Measurements from ENCODE around the gene TSHZ1. TPM values are rescaled to one million over a fixed set of nuclear protein-coding genes. Genes with fewer than 3 reads are reported as not detected.
"Not testable (repeated sequence)": the region's sequence is repeated elsewhere in the genome, so short reads cannot be mapped to it uniquely, and the experiment has no call there.

The TSHZ1 gene
- total RNA-seq, 1 experiment from 2014 or later = 4.4 TPM

DNA sequence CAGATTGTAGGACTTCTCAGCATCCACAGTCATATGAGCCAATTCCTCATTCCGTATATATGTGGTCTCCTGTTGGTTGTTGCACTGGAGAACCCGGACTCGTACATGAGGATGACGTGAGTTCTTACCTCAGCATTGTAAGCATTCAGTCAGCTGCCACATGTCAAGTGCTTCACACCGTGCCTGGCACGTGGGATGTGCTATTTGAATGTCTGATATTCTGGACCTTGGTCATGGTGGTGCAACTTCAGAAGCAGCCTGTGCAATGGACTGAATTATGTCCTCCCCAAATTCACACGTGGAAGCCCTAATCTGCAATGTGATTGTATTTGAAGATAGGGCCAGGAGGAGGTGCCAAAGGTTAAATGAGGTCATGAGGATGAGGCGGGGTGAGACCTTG is 33.7 kb upstream of the TSHZ1 start:
- no peaks in the 10 kb centered on the region for H3K36me3 ChIP-seq
- DNase-seq = no peak
- H3K27me3 ChIP-seq = no peaks in the 10 kb centered on the region
- no peak overlapping the region for H3K4me3 ChIP-seq
- H3K9me3 ChIP-seq = no peaks in the 10 kb centered on the region

DNA sequence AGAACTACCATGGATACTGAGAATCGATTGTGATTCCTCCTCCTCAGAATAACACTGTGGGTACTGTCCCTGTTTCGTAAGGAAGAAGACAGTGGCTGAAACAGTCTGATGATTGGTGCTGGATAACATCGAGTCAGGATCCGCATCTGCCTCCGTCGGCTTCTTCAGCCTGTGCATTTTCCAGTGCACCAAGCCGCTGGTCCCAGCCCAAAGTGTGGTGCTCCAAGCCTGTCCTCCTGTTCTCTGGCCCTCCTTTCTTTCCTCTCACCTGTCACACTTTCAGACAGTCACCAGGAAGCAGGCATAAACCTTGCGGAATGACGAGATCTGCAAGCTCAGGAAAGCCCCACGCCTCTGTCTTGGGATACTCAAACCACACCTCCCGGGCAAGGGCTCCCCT is 32.2 kb upstream of the TSHZ1 start:
- no peaks in the 10 kb centered on the region for H3K27me3 ChIP-seq
- no peaks in the 10 kb centered on the region for H3K9me3 ChIP-seq
- no peak overlapping the region for H3K4me3 ChIP-seq
- DNase-seq = no peak
- no peaks in the 10 kb centered on the region for H3K36me3 ChIP-seq

- H3K36me3 ChIP-seq = no peaks in the 10 kb centered on the region
- H3K4me3 ChIP-seq = no peak overlapping the region
- no peak for DNase-seq
- H3K27me3 ChIP-seq = no peaks in the 10 kb centered on the region
- no peaks in the 10 kb centered on the region for H3K9me3 ChIP-seq
Measured at GRCh38 chr18:75179819-75180600, 30.6 kb upstream of the TSHZ1 start.

- no peak for DNase-seq
- H3K4me3 ChIP-seq = no peak overlapping the region
- no peaks in the 10 kb centered on the region for H3K27me3 ChIP-seq
- H3K36me3 ChIP-seq = no peaks in the 10 kb centered on the region
- H3K9me3 ChIP-seq = no peaks in the 10 kb centered on the region
Measured at GRCh38 chr18:75183524-75183923, 27.1 kb upstream of the TSHZ1 start.

- H3K4me3 ChIP-seq = no peak overlapping the region
- no peaks in the 10 kb centered on the region for H3K27me3 ChIP-seq
- DNase-seq = no peak
- no peaks in the 10 kb centered on the region for H3K36me3 ChIP-seq
- H3K9me3 ChIP-seq = no peaks in the 10 kb centered on the region
Measured at GRCh38 chr18:75183973-75184493, 26.6 kb upstream of the TSHZ1 start.

DNA sequence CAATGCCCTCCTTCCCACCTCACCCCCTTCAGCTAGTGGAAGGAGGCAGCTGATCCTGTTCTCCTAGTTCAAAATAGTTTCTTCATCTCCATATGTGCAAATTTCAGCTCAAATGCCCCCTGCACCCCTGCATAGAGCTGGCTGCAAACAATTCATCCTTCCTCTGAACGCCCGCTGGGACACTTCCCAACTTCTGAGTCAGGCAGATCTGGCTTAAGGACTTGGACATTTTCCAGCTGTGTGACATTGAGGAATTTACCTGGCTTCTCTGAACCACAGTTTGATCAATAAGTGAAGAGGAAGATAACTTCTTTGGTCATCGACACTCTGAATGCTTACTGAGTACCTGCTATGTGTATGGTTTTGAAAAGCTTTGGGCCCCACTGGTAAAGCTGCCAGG is 25.1 kb upstream of the TSHZ1 start:
- DNase-seq = no peak

GRCh38 chr18:75187702-75188101 is 22.9 kb upstream of the TSHZ1 start:
- not testable (repeated sequence) for H3K36me3 ChIP-seq, DNase-seq, H3K27me3 ChIP-seq, H3K4me3 ChIP-seq, H3K9me3 ChIP-seq

More for the DNA sequence above, 25.1 kb upstream of the TSHZ1 start:
- H3K36me3 ChIP-seq = no peaks in the 10 kb centered on the region
- H3K4me3 ChIP-seq = no peak overlapping the region
- no peaks in the 10 kb centered on the region for H3K27me3 ChIP-seq
- no peaks in the 10 kb centered on the region for H3K9me3 ChIP-seq

DNA sequence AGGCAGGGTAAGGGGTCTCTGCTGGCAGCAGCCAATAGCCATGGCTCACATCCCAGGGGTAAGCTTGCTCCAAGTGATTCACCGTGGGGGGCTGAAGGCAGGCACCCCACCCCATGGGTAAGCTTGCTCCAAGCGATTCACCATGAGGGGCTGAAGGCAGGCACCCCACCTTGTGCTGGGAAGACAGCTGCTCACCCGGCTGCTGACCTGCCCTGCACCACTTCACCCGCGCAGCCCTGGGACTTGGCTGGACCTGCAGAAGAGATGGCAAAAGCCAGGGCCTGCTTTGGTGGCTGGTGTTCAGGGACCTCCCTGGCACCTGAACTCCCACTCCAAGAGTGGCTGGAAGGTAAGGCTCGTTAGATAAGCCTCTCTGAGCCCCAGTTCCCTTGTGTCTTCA is 20.9 kb upstream of the TSHZ1 start:
- no peak for DNase-seq
- no peaks in the 10 kb centered on the region for H3K9me3 ChIP-seq
- H3K27me3 ChIP-seq = no peaks in the 10 kb centered on the region
- H3K4me3 ChIP-seq = no peak overlapping the region
- H3K36me3 ChIP-seq = no peaks in the 10 kb centered on the region

DNA sequence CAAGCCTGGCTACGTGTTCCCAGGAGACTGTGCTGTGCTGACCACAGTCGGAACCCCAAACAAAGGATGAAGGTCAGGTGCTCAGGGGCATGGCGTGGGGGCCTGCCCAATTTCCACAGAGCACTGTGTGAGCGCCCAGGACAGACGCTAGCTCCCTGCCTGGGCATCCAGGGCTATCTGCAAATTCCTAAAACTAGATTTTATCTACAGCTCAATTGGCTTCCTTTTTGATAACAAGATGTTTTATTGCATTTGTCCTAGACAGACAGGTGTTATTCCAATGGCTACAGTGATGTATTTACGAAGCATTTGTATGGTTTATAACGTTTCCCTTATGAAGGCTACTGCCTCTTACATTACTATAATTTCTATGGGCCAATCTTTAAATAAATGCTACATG is 17.7 kb upstream of the TSHZ1 start:
- H3K27me3 ChIP-seq = no peaks in the 10 kb centered on the region
- no peaks in the 10 kb centered on the region for H3K9me3 ChIP-seq
- no peak overlapping the region for H3K4me3 ChIP-seq
- no peaks in the 10 kb centered on the region for H3K36me3 ChIP-seq
- no peak for DNase-seq

GRCh38 chr18:75198036-75198435 is 12.6 kb upstream of the TSHZ1 start:
- DNase-seq = no peak
- Histone ChIP-seq H3K36me3 (peaks cover 23% of the 10 kb centered on the region), H3K4me3 (no peak overlapping the region), H3K27me3 (no peaks in the 10 kb centered on the region), H3K9me3 (no peaks in the 10 kb centered on the region)

GRCh38 chr18:75199327-75199726 is 11.3 kb upstream of the TSHZ1 start:
- no peak for DNase-seq
- Histone ChIP-seq H3K9me3 (no peaks in the 10 kb centered on the region), H3K27me3 (no peaks in the 10 kb centered on the region), H3K4me3 (no peak overlapping the region), H3K36me3 (peaks cover 23% of the 10 kb centered on the region)

DNA sequence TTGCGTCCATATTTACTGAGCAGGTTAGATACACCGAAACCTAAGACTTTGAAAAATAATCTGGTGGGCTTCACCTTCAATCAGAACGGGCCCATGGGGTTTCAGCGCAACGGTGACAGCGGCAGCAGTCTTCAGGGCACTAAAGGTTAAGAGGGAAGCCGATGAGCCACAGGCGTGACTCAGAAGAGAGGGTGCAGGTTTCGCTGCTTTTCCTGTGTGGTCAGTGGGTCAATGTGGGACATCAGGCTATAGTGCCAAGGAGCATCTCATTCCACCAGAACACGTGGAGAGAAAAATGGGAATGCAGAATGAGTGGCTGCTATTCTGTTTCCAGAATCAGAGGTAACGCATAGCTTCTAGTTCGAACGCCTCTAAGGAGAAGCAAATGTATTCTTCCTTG is 10.5 kb upstream of the TSHZ1 start:
- Histone ChIP-seq H3K27me3 (no peaks in the 10 kb centered on the region), H3K9me3 (no peaks in the 10 kb centered on the region), H3K36me3 (peaks cover 23% of the 10 kb centered on the region), H3K4me3 (no peak overlapping the region)
- no peak for DNase-seq

DNA sequence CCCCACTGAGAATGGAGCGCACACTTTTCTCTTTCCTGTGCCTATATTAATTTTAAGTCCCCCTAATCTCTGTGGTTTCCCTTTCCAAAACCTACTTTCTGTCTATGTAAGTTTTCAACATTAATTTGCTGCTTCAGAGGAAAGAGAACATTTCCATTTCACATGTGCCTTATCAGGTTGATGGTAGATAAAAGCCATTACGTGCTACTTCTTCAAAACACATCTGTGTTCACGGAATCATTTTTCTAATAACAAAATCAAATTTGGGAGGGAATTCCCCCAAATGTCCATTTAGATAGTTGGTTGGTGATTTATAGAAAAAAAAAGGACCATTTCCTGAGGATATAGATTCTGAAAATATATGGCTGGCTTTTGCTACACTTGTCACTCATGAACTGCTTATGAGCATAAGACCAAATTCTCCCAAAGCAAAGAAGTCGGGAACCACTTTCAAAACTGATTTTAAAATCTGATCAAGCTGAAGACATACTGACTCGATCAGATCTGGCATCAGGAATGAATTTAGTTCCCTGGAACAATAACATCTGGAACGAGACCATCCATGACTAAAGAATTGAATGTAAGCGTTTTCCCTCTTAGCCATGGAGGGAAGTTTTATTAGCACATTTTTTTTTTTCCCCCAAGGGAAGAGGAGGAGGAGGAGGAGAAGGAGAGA is 9.9 kb upstream of the TSHZ1 start:
- Histone ChIP-seq H3K4me3 (no peak overlapping the region), H3K27me3 (no peaks in the 10 kb centered on the region), H3K9me3 (no peaks in the 10 kb centered on the region), H3K36me3 (peaks cover 23% of the 10 kb centered on the region)
- no peak for DNase-seq

DNA sequence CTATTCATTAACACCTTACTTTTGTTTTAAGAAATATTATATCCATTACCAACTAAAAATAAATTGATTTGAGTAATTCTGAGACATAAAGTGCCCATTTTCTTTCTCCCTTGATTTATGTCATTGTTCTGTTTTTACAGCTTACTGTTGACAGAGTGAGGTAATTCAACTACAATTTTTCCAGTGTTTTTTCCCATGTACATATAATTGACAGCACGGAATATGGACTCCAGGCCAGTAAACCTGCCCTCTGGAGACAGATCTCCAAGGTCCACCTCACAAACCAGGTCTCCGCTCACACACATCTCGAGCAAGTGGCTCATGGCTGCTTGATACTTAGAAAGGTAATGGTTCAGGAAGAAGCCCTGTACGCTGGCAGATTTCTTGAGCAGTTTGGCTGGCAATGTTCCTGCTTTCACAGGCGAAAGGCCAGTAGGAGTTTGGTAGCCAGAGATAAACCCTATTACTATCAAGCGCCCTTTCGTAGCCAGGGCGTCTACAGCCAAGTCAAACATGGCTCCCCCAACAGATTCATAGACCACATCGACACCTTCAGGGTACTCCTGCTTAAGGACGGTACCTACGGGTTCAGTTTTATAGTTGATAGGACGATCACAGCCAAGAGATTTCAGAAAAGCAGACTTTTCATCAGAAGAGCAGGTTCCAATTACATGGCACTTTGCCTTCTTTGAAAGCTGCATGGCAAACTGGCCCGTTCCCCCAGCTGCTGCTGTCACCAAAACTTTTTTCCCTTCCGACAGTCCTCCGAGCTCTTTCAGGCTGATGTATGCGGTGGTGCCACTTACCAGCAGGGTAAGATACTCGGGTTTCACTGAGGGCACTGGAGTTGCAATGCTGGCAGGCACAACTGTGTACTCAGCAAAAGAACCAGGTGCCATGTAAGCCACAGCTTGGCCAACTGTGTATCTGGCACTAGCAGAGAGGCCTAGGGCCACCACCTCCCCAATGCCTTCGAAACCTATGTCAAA is 9.0 kb upstream of the TSHZ1 start:
- Histone ChIP-seq H3K27me3 (no peaks in the 10 kb centered on the region), H3K36me3 (peaks cover 23% of the 10 kb centered on the region), H3K9me3 (no peaks in the 10 kb centered on the region), H3K4me3 (no peak overlapping the region)
- peak; percentile 49 for DNase-seq

GRCh38 chr18:75202696-75203365 is 7.8 kb upstream of the TSHZ1 start:
- Histone ChIP-seq H3K36me3 (peaks cover 23% of the 10 kb centered on the region), H3K9me3 (no peaks in the 10 kb centered on the region), H3K4me3 (no peak overlapping the region; the same call in none of the 2 replicates), H3K27me3 (no peaks in the 10 kb centered on the region)
- no peak for DNase-seq

Data from MG63 (cell line).